Neural cell (in vitro differentiated cells): Measurements from ENCODE around the gene TMEM218. TPM values are rescaled to one million over a fixed set of nuclear protein-coding genes. Genes with fewer than 3 reads are reported as not detected.

Experiments used
- H2AFZ ChIP-seq: fragments of 200-600, 300-800 bp; sonication (generic), shearing (Covaris generic); 2 replicates; pipeline ENCODE4 v1.6.0; 2014; ENCODE audit warnings: low read depth, mild to moderate bottlenecking, antibody characterized with exemption, low read length, moderate library complexity
- H3F3A ChIP-seq: fragments of 200-600 bp; shearing (Covaris generic); 2 replicates; pipeline ENCODE4 v1.6.1; 2016; ENCODE audit warnings: mild to moderate bottlenecking, moderate library complexity, mixed read lengths, antibody characterized with exemption, low read length; ENCODE audit not compliant: insufficient read depth, poor library complexity, severe bottlenecking
- H3K27ac ChIP-seq: fragments of 200-600, 300-800 bp; sonication (generic), shearing (Covaris generic); 2 replicates; pipeline ENCODE4 v1.5.1; 2014; ENCODE audit warnings: mild to moderate bottlenecking, low read length, moderate library complexity
- H3K27me3 ChIP-seq: fragments of 300-800, 200-600 bp; sonication (generic), shearing (Covaris generic); 2 replicates; pipeline ENCODE4 v1.6.0; 2014; ENCODE audit warnings: mild to moderate bottlenecking, low read depth, low read length, moderate library complexity; ENCODE audit not compliant: insufficient read depth
- H3K36me3 ChIP-seq: fragments of 300-800, 200-600 bp; sonication (generic), shearing (Covaris generic); 2 replicates; pipeline ENCODE4 v1.5.1; 2014; ENCODE audit warnings: mild to moderate bottlenecking, antibody characterized with exemption, low read length, moderate library complexity; ENCODE audit not compliant: insufficient read depth
- H3K4me2 ChIP-seq: fragments of 300-800, 200-600 bp; sonication (generic), shearing (Covaris generic); 2 replicates; pipeline ENCODE4 v1.6.0; 2014; ENCODE audit warnings: mild to moderate bottlenecking, low read length
- H3K4me3 ChIP-seq: fragments of 300-800, 200-600 bp; sonication (generic), shearing (Covaris generic); 2 replicates; pipeline ENCODE4 v1.5.1; 2014; ENCODE audit warnings: mild to moderate bottlenecking, low read length, moderate library complexity
- H3K79me2 ChIP-seq: fragments of 200-600 bp; shearing (Covaris generic); replicated peaks from 2 replicates; pipeline ENCODE4 v1.6.0; 2014; ENCODE audit warnings: mild to moderate bottlenecking, low read length, moderate library complexity; ENCODE audit not compliant: insufficient read depth
- H3K9ac ChIP-seq: fragments of 300-800, 200-600 bp; sonication (generic), shearing (Covaris generic); 2 replicates; pipeline ENCODE4 v1.6.1; 2016; ENCODE audit warnings: mild to moderate bottlenecking, low read length, mixed read lengths
- H3K9me2 ChIP-seq: fragments of 200-600 bp; shearing (Covaris generic); 2 replicates; pipeline ENCODE4 v1.6.1; 2016; ENCODE audit warnings: mild to moderate bottlenecking, low read length, mixed read lengths; ENCODE audit not compliant: insufficient read depth
- H3K9me3 ChIP-seq: fragments of 200-600, 300-800 bp; sonication (generic), shearing (Covaris generic); 2 replicates; pipeline ENCODE4 v1.6.1; 2016; ENCODE audit warnings: mild to moderate bottlenecking, mixed run types, low read length, moderate library complexity, mixed read lengths
- H4K20me1 ChIP-seq: fragments of 200-600 bp; shearing (Covaris generic); 2 replicates; pipeline ENCODE4 v1.6.1; 2016; ENCODE audit warnings: mild to moderate bottlenecking, mixed run types; ENCODE audit not compliant: insufficient read depth
- CTCF ChIP-seq: fragments of 450-650 bp; IDR thresholded peaks from 2 replicates; pipeline ENCODE4 v1.5.1; 2014; ENCODE audit warnings: antibody characterized with exemption, mild to moderate bottlenecking, moderate library complexity; ENCODE audit not compliant: poor library complexity, severe bottlenecking
- EP300 ChIP-seq: fragments of 450-650 bp; conservative IDR thresholded peaks from 2 replicates; pipeline ENCODE4 v1.6.1; 2014; ENCODE audit warnings: antibody characterized with exemption, mild to moderate bottlenecking, moderate library complexity; ENCODE audit not compliant: poor library complexity, severe bottlenecking
- EZH2 ChIP-seq: fragments of 200-600, 300-800 bp; shearing (Covaris generic), sonication (generic); IDR thresholded peaks from 2 replicates; pipeline ENCODE4 v1.6.1; 2014; ENCODE audit warnings: antibody characterized with exemption, low read length, borderline replicate concordance, mild to moderate bottlenecking; ENCODE audit not compliant: insufficient read depth, poor library complexity, severe bottlenecking
- MXI1 ChIP-seq: fragments of 450-650 bp; conservative IDR thresholded peaks from 2 replicates; pipeline ENCODE4 v1.6.1; 2014; ENCODE audit warnings: antibody characterized with exemption, mild to moderate bottlenecking; ENCODE audit not compliant: poor library complexity, severe bottlenecking
- POLR2AphosphoS5 ChIP-seq: IDR thresholded peaks from 2 replicates; pipeline ENCODE4 v1.6.1; 2012
- RAD21 ChIP-seq: fragments of 450-650 bp; conservative IDR thresholded peaks from 2 replicates; pipeline ENCODE4 v1.6.1; 2014; ENCODE audit warnings: antibody characterized with exemption, mild to moderate bottlenecking, moderate library complexity
- REST ChIP-seq: IDR thresholded peaks from 2 replicates; pipeline ENCODE4 v1.6.1; 2012; ENCODE audit warnings: borderline replicate concordance
- SMC3 ChIP-seq: fragments of 450-650 bp; conservative IDR thresholded peaks from 2 replicates; pipeline ENCODE4 v1.6.1; 2014; ENCODE audit warnings: antibody characterized with exemption, mild to moderate bottlenecking, moderate library complexity; ENCODE audit not compliant: poor library complexity
- TAF1 ChIP-seq: IDR thresholded peaks from 2 replicates; pipeline ENCODE4 v1.6.1; 2012; ENCODE audit warnings: low read depth
- polyA plus RNA-seq: library from polyadenylated mRNA; depleted of rRNA; stranded (reverse); fragments of >200 nt; gene quantifications from 2 replicates; pipeline ENCODE4 v1.2.3, GENCODE V29; 2014

TMEM218 gene
- polyA plus RNA-seq, 1 donor from 2014 or later = 70.0 TPM

- Histone ChIP-seq H3F3A (no peaks in the 10 kb centered on the region), H3K9me2 (no peaks in the 10 kb centered on the region), H3K9me3 (no peaks in the 10 kb centered on the region), H3K4me2 (no peak overlapping the region), H3K4me3 (no peak overlapping the region), H3K79me2 (no peaks in the 10 kb centered on the region), H3K36me3 (no peaks in the 10 kb centered on the region), H3K9ac (no peak overlapping the region), H3K27ac (no peak overlapping the region), H4K20me1 (no peaks in the 10 kb centered on the region), H3K27me3 (no peaks in the 10 kb centered on the region), H2AFZ (no peak overlapping the region)
- TF ChIP-seq MXI1 (no peak), SMC3 (no peak), TAF1 (no peak)
These were observed 19.4 kb downstream of the TMEM218 start for GRCh38 chr11:125091877-125092664.

GRCh38 chr11:125091247-125091876 lies 20.1 kb downstream of the TMEM218 start:
- no peaks in the 10 kb centered on the region for H3K79me2 ChIP-seq
- H3F3A ChIP-seq = no peaks in the 10 kb centered on the region
- no peak overlapping the region for H3K27ac ChIP-seq
- H2AFZ ChIP-seq = no peak overlapping the region
- TF ChIP-seq TAF1 (no peak), MXI1 (peak; percentile 20), EZH2 (no peak), CTCF (peak; percentile 98), EP300 (no peak), REST (no peak), POLR2AphosphoS5 (no peak), SMC3 (peak; percentile 100), RAD21 (peak; percentile 99)
- H3K4me3 ChIP-seq = no peak overlapping the region
- H3K36me3 ChIP-seq = no peaks in the 10 kb centered on the region
- no peaks in the 10 kb centered on the region for H3K9me2 ChIP-seq
- H3K9ac ChIP-seq = no peak overlapping the region
- H3K4me2 ChIP-seq = no peak overlapping the region
- H4K20me1 ChIP-seq = no peaks in the 10 kb centered on the region
- no peaks in the 10 kb centered on the region for H3K27me3 ChIP-seq
- no peaks in the 10 kb centered on the region for H3K9me3 ChIP-seq
